NCI-H510A treated with DMSO at 0.1 percent for 48 hours (cell line): ENCODE data around the gene ARMH2.
"Not testable (repeated sequence)": the region's sequence is repeated elsewhere in the genome, so short reads cannot be mapped to it uniquely, and the experiment has no call there.

Source experiments
- DNase-seq: peaks from one replicate; lab custom pipeline; 2025; lab: John Stamatoyannopoulos, UW

Gene ARMH2

DNA sequence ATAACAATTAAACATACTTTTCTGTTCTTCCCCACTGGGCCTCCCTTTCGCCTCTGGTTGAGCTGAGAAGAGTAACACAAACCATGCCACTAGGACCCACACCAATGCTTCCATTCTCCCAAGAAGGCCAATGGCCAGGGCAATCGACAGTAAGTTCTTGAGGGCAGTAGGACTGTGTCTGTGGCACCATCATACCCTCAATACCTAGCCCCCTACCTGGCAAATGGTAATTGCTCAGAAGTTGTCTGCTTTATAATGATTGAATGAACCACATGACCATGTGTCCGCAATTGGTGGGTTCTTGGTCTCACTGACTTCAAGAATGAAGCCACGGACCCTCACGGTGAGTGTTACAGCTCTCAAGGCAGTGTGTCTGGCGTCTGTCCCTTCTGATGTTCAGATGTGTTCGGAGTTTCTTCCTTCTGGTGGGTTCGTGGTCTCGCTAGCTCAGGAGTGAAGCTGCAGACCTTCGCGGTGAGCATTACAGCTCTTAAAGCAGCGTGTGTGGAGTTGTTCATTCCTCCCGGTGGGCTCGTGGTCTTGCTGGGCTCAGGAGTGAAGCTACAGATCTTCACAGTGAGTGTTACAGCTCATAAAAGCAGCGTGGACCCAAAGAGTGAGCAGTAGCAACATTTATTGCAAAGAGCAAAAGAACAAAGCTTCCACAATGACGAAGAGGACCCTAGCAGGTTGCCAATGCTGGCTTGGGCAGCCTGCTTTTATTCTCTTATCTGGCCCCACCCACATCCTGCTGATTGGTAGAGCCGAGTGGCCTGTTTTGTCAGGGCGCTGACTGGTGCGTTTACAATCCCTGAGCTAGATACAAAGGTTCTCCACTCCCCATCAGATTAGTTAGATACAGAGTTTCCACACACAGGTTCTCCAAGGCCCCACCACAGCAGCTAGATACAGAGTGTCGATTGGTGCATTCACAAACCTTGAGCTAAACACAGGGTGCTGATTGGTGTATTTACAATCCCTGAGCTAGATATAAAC lies 33.6 kb downstream of the ARMH2 start:
- not testable (repeated sequence) for DNase-seq

DNA sequence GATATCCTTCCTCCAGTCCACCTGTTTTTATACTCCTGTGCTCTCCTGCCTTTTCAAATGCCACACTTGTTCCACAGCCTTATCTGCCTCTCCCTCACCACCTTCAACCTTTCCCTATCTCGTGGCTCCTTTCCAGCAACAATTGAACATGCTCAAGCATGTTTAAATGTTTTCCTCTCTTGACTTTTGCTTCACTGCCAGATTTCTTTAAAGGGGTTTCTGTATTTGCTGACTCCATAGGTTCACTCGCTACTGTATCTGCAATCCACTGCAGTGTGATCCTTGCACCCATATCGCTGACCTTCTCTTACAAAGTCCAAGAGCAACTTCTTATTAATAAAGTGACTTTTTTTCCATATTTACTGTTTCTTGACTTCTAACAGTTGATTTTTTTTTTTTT lies 35.1 kb downstream of the ARMH2 start:
- DNase-seq = peak; percentile 37

DNA sequence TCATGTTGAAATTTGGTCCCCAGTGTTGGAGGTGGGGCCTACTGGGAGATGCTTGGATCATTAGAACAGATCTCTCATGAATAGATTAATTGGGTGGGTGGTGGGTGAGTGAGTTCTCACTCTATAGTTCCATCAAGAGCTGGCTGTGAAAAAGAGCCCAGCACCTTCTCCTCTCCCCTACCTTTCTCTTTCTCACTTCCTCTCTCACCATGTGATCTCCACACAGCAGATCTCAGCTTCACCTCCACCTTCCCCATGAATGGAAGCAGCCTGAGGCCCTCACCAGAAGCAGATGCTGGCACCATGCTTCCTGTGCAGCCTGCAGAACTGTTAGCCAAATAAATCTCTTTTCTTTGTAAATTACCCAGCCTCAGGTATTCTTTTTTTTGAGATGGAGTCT lies 36.9 kb downstream of the ARMH2 start:
- DNase-seq = no peak

- DNase-seq = no peak
Measured at GRCh38 chr6:24761193-24761835, 37.4 kb downstream of the ARMH2 start.

DNA sequence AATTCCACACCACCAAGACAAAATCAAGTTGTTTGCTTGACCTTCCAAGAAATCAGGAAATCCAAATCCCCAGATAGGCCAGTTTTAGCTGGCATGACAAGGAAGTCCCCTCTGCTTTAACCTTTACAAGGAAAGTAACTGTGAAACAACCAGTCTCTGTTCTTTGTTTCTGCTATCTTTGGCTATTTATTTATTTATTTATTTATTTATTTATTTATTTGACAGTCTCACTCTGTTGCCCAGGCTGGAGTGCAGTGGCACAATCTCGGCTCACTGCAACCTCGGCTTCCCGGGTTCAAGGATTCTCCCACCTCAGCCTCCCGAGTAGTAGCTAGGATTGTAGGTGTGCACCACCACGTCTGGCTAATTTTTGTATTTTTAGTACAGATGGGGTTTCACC lies 38.5 kb downstream of the ARMH2 start:
- DNase-seq = no peak

DNA sequence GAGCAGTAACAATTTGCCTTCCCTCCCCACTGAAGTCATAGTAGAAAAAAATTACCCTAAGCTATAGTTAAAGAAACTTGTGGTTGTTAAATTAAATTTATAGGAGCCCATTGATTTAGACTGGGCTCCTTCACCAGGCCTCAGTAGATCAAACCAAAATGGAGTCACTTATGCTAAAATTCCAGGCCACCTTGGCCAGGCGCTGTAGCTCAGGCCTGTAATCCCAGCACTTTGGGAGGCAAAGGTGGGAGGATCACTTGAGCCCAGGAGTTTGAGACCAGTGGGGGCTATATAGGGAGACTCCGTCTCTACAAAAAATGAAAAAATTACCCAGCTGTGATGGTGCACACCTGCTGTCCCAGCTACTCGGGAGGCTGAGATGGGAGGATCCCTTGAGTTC lies 39.0 kb downstream of the ARMH2 start:
- no peak for DNase-seq

- DNase-seq = no peak
Measured at GRCh38 chr6:24757611-24758010, 41.1 kb downstream of the ARMH2 start.

- DNase-seq = no peak
Measured at GRCh38 chr6:24755279-24755678, 43.4 kb downstream of the ARMH2 start.

DNA sequence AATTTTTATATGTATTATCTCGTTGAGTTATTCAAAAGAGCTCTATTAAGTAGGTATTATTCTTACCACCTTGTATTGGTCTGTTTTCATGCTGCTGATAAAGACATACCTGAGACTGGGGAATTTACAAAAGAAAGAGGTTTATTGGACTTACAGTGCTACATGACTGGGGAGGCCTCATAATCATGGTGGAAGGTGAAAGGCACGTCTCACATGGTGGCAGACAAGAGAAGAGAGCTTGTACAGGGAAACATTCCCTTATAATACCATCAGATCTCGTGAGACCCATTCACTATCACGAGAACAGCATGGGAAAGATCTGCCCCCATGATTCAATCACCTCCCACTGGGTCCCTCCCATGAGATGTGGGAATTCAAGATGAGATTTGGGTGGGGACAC lies 44.3 kb downstream of the ARMH2 start:
- not testable (repeated sequence) for DNase-seq

GRCh38 chr6:24753545-24753944 lies 45.2 kb downstream of the ARMH2 start:
- DNase-seq = no peak

GRCh38 chr6:24752917-24753492 lies 45.7 kb downstream of the ARMH2 start:
- no peak for DNase-seq

DNA sequence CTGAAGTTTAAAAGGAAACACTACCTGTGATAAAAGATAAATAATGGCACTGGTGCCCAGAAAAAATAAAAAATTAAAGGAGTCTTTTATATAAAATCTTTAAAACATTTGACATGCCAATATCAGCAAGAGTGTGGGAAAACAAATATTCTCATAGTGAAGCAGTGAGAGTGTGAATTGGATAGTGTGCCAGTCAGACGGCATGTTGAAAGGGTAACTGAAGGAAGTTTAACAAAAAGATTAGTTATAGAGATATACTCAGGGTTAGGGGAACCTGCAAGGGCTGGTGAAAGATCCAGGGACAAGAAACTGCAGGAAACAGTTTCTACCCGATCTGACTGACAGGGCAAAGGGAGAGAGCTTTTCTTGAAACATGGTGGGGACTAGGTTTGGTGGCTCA lies 46.2 kb downstream of the ARMH2 start:
- DNase-seq = no peak

DNA sequence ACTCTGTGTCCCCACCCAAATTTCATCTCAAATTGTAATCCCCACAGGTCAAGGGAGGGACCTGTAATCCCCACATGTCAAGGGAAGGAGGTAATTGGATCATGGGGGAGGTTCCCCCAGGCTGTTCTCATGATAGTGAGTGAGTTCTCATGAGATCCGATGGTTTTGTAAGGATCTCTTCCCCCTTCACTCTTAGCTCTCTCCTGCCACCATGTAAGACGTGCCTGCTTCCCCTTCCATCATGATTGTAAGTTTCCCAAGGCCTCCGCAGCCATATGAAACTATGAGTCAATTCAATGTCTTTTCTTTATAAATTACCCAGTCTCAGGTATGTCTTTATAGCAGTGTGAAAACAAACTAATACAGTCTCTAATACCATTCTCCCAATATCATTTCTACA lies 47.8 kb downstream of the ARMH2 start:
- not testable (repeated sequence) for DNase-seq

DNA sequence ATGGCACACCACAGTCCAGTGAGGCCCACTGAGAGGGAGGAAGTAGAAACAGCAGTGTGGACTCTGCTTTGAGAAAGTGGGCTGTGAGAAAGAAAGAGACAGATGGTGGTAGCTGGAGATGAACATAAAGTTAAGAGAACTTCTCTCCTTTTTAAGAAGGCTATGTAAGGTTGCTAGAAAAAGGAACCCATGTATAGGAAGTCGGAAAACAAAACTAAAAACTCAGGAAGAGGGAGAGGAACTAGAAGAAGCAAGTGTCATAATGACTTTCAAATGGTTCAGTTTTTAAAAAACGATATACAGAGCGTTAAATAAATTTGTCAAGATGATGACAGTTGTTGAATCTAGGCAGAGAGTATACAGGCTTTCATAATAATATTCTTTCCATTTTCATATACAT lies 49.4 kb downstream of the ARMH2 start:
- no peak for DNase-seq
